Cortex of kidney (tissue), 1 donor: ENCODE results near the gene SUMO3.

Source experiments
- DNase-seq: peaks from one replicate; lab custom pipeline; 2025; lab: John Stamatoyannopoulos, UW

The SUMO3 gene

GRCh38 chr21:44758781-44759627 is 58.9 kb downstream of the SUMO3 start:
- no peak for DNase-seq

- no peak for DNase-seq
Measured at GRCh38 chr21:44758141-44758561, 59.7 kb downstream of the SUMO3 start.

- DNase-seq, result no peak
Measured at GRCh38 chr21:44757731-44758130, 60.1 kb downstream of the SUMO3 start.

- DNase-seq, result no peak
Measured at GRCh38 chr21:44756423-44757185, 61.3 kb downstream of the SUMO3 start.
